ENCODE data around the gene PCDHA4.

DNA sequence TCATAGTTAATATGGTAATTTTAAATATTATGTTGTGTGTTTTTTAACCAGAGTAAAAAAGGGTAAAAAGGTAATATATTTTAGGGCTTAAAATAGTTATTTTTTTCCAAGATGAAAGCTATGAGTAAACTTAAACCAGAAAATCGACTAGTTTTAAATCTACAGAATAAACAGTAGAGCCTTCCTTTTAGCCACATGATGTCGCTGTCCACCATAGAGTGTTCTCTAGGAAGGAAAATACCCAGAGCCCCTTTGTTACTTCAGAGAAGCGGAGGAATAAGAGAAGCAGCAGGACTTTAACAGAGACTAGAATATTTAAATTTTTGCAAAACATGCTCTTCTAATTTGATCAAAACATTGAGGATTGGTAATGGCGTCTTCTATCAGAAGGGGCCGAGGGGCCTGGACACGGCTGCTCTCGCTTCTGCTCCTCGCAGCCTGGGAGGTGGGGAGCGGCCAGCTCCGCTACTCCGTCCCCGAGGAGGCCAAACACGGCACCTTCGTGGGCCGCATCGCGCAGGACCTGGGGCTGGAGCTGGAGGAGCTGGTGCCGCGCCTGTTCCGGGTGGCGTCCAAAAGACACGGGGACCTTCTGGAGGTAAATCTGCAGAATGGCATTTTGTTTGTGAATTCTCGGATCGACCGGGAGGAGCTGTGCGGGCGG is 12.1 kb upstream of the PCDHA4 start, which contains the start of gene PCDHA2:
- TF ChIP-seq ZNF565 (CRISPR knock-in tag; conservative IDR thresholded peaks at IDR 0.05; ENCODE audit: low read depth), result no peak
- no peak for TF ChIP-seq RARB (CRISPR knock-in tag; IDR thresholded peaks at IDR 0.05)
- no peak for TF ChIP-seq CREB5 (CRISPR knock-in tag; IDR thresholded peaks at IDR 0.05; ENCODE audit: low read depth)
- TF ChIP-seq, protein P1, sequence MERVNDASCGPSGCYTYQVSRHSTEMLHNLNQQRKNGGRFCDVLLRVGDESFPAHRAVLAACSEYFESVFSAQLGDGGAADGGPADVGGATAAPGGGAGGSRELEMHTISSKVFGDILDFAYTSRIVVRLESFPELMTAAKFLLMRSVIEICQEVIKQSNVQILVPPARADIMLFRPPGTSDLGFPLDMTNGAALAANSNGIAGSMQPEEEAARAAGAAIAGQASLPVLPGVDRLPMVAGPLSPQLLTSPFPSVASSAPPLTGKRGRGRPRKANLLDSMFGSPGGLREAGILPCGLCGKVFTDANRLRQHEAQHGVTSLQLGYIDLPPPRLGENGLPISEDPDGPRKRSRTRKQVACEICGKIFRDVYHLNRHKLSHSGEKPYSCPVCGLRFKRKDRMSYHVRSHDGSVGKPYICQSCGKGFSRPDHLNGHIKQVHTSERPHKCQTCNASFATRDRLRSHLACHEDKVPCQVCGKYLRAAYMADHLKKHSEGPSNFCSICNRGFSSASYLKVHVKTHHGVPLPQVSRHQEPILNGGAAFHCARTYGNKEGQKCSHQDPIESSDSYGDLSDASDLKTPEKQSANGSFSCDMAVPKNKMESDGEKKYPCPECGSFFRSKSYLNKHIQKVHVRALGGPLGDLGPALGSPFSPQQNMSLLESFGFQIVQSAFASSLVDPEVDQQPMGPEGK (CRISPR knock-in tag; IDR thresholded peaks at IDR 0.05; ENCODE audit: borderline replicate concordance), result no peak
- TF ChIP-seq ESRRG (CRISPR knock-in tag; IDR thresholded peaks at IDR 0.05), result no peak
- TF ChIP-seq BACH2 (CRISPR knock-in tag; IDR thresholded peaks at IDR 0.05; ENCODE audit: borderline replicate concordance), result no peak
